Pancreas (tissue), 10 donors: ENCODE data around the gene MKNK1. TPM values are rescaled to one million over a fixed set of nuclear protein-coding genes. Genes with fewer than 3 reads are reported as not detected.

Source experiments
- ATAC-seq, 4 donors: fragments of 200-7000 bp; cut with Tn5 transposase; one replicate each; pipeline versions ENCODE4 v1.8.0 to v1.9.1; 2020; ENCODE audit warnings: mild to moderate bottlenecking in 4 of 4, moderate library complexity in 4 of 4
- DNase-seq, 6 donors: peaks; one replicate each; pipeline ENCODE4 v3.0.0-alpha.2; 2020
- FAIRE-seq: peaks from 2 replicates; lab custom pipeline; 2012; peaks lifted over from hg19 to GRCh38; lab: Jason Lieb, UNC
- H3K27ac ChIP-seq, 4 donors: fragments of 200-600 bp; sonication (generic); 1 replicate in 3 of 4; 2 replicates in 1 of 4; pipeline versions ENCODE4 v1.5.0 to v1.8.0; 2020
- H3K27me3 ChIP-seq, 4 donors: fragments of 200-600 bp; one replicate each; pipeline ENCODE4 v1.8.0; 2021
- H3K36me3 ChIP-seq, 3 donors: fragments of 200-600 bp; sonication (generic) in 1 of 3; one replicate each; pipeline versions ENCODE4 v1.5.0 to v1.8.0; 2020 to 2021
- H3K4me1 ChIP-seq, 3 donors: fragments of 200-600 bp; one replicate each; pipeline ENCODE4 v1.8.0; 2021
- H3K4me3 ChIP-seq, 4 donors: fragments of 200-600 bp; sonication (generic) in 2 of 4; one replicate each; pipeline versions ENCODE4 v1.5.0 to v1.8.0; 2020 to 2021
- H3K9me3 ChIP-seq, 4 donors: fragments of 200-600 bp; one replicate each; pipeline ENCODE4 v1.8.0; 2021
- WGBS, 2 donors: extraction: QIAGEN DNeasy Blood & Tissue Kit; methylation state at CpG; one replicate each; pipeline ENCODE4 v1.1.7; 2013; 5-methylcytosine and 5-hydroxymethylcytosine counted together
- intact Hi-C, 3 donors: fragments of 100-400 bp; cut with DNase I; formaldehyde crosslinking; loops; one replicate each; pipeline versions ENCODE4 v1.11.1 to v1.14.2; 2022
- polyA plus RNA-seq, 2 donors: library from polyadenylated mRNA; stranded (reverse); fragments of 200-250 nt; gene quantifications; one replicate each; pipeline ENCODE4 v1.2.3, GENCODE V29; 2013
- total RNA-seq, 6 donors: library from RNA; stranded (reverse); fragmentation: NEBNext Ultra II Directional in 4 of 6; extraction: Animal tissue kit (Norgen Biotek cat#: 25700) in 4 of 6; gene quantifications; one replicate each; pipeline versions ENCODE4 v1.2.1 to v1.2.4, GENCODE V29; 2021 to 2023
- TF ChIP-seq, protein P1 (sequence below), 4 donors: fragments of 200-600 bp; sonication (generic) in 3 of 4; IDR thresholded peaks; one replicate each; pipeline versions ENCODE4 v1.5.0 to v1.8.0; 2021; ENCODE audit warnings: antibody characterized with exemption in 4 of 4
- donor health status: healthy with polysubstance abuse.
- donor health status: DM: no; HTN: no; CAD: no; lungs with moderate emphysema.
- donor health status: DM: no; HTN: no; CAD: no.
- donor health status: control.
- donor health status: control.
- donor health status: Bipolar disorder and iron deficiency.
- donor health status: DM: yes; HTN: yes; CAD: no.
- donor health status: DM: no; HTN: no; CAD: no.
- donor health status: DM: no; HTN: no; CAD: no.
- donor health status: DM: yes; HTN: yes; CAD: no.

The MKNK1 gene
- total and polyA plus RNA-seq, 8 donors: 44.9 to 172 (median 103) TPM

DNA sequence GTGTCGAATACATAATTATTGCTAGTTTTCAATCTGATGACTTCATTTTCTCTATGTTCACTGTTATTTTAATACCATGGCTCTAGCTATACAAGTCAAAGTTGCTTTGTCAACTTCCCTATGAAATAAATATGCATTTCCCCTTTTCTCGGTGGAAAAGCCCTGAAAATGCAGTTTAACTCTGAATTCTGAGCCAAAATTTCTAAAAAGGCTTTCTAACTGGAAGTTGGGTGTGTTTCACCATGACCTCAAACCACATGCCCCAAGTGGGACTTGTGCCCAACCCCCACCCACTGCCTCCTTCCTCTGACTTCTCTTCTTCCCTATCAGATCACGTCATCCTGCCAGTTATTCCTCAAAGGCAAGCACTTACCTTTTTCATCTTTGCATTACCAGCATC, 8.9 kb downstream of the MKNK1 start:
- Histone ChIP-seq H3K27ac (peak overlapping the region in 1 of 4 donors; percentile 38), H3K4me1 (peaks cover 18 to 29% (median 20%) of the 10 kb centered on the region in 3 donors), H3K9me3 (no peaks in the 10 kb centered on the region), H3K4me3 (no peak overlapping the region), H3K36me3 (peaks cover 0 to 42% (median 29%) of the 10 kb centered on the region in 3 donors), H3K27me3 (no peaks in the 10 kb centered on the region)
- ATAC-seq (peak in 2 of 4 donors; percentile 33 to 51), DNase-seq (peak in 1 of 6 donors; percentile 56), FAIRE-seq (no peak)
- TF ChIP-seq, protein P1, sequence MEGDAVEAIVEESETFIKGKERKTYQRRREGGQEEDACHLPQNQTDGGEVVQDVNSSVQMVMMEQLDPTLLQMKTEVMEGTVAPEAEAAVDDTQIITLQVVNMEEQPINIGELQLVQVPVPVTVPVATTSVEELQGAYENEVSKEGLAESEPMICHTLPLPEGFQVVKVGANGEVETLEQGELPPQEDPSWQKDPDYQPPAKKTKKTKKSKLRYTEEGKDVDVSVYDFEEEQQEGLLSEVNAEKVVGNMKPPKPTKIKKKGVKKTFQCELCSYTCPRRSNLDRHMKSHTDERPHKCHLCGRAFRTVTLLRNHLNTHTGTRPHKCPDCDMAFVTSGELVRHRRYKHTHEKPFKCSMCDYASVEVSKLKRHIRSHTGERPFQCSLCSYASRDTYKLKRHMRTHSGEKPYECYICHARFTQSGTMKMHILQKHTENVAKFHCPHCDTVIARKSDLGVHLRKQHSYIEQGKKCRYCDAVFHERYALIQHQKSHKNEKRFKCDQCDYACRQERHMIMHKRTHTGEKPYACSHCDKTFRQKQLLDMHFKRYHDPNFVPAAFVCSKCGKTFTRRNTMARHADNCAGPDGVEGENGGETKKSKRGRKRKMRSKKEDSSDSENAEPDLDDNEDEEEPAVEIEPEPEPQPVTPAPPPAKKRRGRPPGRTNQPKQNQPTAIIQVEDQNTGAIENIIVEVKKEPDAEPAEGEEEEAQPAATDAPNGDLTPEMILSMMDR (IDR thresholded peaks at IDR 0.05): no peak
- WGBS, 2 donors: 63 to 84% methylated on average over 3 of the region's 3 CpGs
- intact Hi-C loops: no loop called here

DNA sequence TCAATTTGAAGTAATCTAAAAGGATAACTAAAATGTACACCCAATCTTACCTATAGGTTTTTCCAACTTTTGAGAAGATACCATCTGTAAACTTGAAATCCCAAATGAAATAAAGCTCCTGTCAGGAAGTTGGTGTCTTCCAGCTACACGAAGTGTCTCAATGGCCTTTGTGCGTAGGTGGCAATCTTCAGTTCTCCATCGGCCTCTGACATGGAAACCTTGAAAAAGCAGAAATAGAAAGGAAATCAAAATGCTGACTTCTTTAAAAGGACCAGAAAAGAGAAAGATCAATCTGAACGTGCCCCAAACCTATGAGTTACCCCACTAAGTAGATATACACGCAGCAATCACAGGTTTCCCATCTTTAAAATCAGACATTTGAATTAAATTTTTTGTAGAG, 10.0 kb downstream of the MKNK1 start:
- ATAC-seq: peak in 2 of 4 donors; percentile 13 to 15
- H3K27me3 ChIP-seq: no peaks in the 10 kb centered on the region
- peaks cover 16 to 21% (median 18%) of the 10 kb centered on the region in 3 donors for H3K4me1 ChIP-seq
- peaks cover 0 to 43% (median 29%) of the 10 kb centered on the region in 3 donors for H3K36me3 ChIP-seq
- intact Hi-C loops: no loop called here
- TF ChIP-seq, protein P1 (IDR thresholded peaks at IDR 0.05): no peak
- WGBS, 2 donors: 76 to 85% methylated on average over 5 of the region's 5 CpGs
- H3K4me3 ChIP-seq: no peak overlapping the region
- H3K9me3 ChIP-seq: no peaks in the 10 kb centered on the region
- DNase-seq: no peak
- H3K27ac ChIP-seq: peak overlapping the region in 1 of 4 donors; percentile 38
- no peak for FAIRE-seq

DNA sequence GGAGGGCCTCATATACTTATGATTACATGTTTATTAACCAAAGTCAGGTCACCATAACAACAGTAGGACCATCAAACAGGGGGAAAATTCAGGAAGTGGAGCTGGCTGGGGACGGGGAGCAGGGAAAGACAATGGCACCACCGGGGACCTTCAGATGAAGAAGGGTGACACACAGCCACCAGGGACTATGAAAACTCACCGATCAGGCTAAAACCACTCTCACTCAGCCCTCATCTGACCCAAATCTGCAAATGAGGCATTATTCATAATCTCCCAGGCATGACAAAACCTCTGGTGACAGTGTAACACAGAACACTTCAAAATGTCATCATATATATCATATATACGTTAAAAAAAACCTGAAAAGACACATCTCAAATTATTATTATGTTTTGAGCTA, 11.2 kb downstream of the MKNK1 start:
- peaks cover 0 to 43% (median 29%) of the 10 kb centered on the region in 3 donors for H3K36me3 ChIP-seq
- intact Hi-C loops: no loop called here
- ATAC-seq: no peak
- peaks cover 3 to 20% (median 9%) of the 10 kb centered on the region in 3 donors for H3K4me1 ChIP-seq
- 80 to 84% methylated on average over 4 of the region's 4 CpGs for WGBS, 2 donors
- H3K9me3 ChIP-seq: no peaks in the 10 kb centered on the region
- H3K4me3 ChIP-seq: no peak overlapping the region
- no peak overlapping the region for H3K27ac ChIP-seq
- TF ChIP-seq, protein P1 (IDR thresholded peaks at IDR 0.05): no peak
- no peak for FAIRE-seq
- no peaks in the 10 kb centered on the region for H3K27me3 ChIP-seq
- DNase-seq: no peak

DNA sequence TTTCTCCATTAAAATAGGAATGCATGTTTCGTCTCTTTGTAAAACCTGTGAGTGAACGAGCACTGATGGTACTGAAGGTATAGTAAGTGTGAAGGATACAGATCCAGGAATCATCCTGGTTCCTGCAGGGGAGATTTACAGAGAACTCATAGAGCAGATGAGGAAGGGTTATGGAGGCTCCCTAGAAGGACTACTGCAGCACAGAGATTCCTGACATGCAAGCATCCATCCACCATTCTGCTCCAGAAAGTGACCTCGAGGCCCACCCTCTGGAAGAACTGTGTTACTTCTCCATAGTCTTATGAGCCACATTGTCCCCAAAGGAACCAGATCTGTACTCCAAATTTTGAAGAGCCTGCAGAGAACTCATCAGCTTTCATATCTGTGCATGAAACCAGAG, 14.5 kb downstream of the MKNK1 start:
- no peaks in the 10 kb centered on the region for H3K27me3 ChIP-seq
- H3K4me3 ChIP-seq: no peak overlapping the region
- H3K4me1 ChIP-seq: peaks cover 0 to 8% (median 0%) of the 10 kb centered on the region in 3 donors
- no peak overlapping the region for H3K27ac ChIP-seq
- H3K36me3 ChIP-seq: peaks cover 0 to 50% (median 32%) of the 10 kb centered on the region in 3 donors
- ATAC-seq (no peak), DNase-seq (no peak), FAIRE-seq (no peak)
- no peaks in the 10 kb centered on the region for H3K9me3 ChIP-seq
- WGBS, 2 donors: 87 to 94% methylated on average over 3 of the region's 3 CpGs
- intact Hi-C loops: no loop called here
- TF ChIP-seq, protein P1 (IDR thresholded peaks at IDR 0.05): no peak

DNA sequence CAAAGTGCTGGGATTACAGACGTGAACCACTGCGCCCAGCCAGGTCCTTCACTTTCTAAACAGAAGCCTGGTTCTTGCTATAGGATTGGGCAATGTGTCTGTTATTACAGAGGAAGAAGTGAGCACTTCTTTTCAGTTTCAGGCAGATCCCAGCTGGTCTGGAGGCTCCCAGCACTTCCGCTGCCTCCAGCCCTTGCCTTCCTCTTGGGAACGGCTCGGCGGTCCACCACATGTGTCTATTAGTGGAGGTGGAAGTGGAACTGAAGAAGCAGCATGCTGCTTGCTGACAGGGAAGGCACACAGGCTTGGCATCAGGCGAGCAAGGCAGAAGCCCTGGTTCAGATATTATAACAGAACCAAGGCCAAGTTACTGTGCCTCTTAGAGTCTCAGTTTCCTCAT, 17.0 kb downstream of the MKNK1 start:
- Histone ChIP-seq H3K4me3 (no peak overlapping the region), H3K9me3 (no peaks in the 10 kb centered on the region), H3K27me3 (no peaks in the 10 kb centered on the region), H3K27ac (no peak overlapping the region), H3K4me1 (peaks cover 0 to 8% (median 0%) of the 10 kb centered on the region in 3 donors), H3K36me3 (peaks cover 0 to 52% (median 25%) of the 10 kb centered on the region in 3 donors)
- DNase-seq: peak in 1 of 6 donors; percentile 48
- 72 to 74% methylated on average over 7 of the region's 7 CpGs for WGBS, 2 donors
- FAIRE-seq: no peak
- ATAC-seq: peak in 3 of 4 donors; percentile 34 to 69 (median 63)
- TF ChIP-seq, protein P1 (IDR thresholded peaks at IDR 0.05): no peak
- intact Hi-C loops: no loop called here
